Neural progenitor cell (in vitro differentiated cells): ENCODE measurements around the gene RASL10A.

Experiments used
- CTCF ChIP-seq: fragments of 200-600 bp; sonication (generic); IDR thresholded peaks from 2 replicates; pipeline ENCODE4 v1.5.1; 2017; ENCODE audit warnings: antibody characterized with exemption, mild to moderate bottlenecking
- EZH2 ChIP-seq: fragments of 200-600 bp; sonication (generic); IDR thresholded peaks from 2 replicates; pipeline ENCODE4 v1.6.1; 2017; ENCODE audit warnings: antibody characterized with exemption, mild to moderate bottlenecking, moderate library complexity
- EZH2phosphoT487 ChIP-seq: fragments of 200-600 bp; sonication (generic); IDR thresholded peaks from 2 replicates; pipeline ENCODE4 v1.6.1; 2017; ENCODE audit warnings: antibody characterized with exemption

GRCh38 chr22:29328055-29328454 lies 12.6 kb upstream of the RASL10A start:
- no peak for TF ChIP-seq CTCF
- TF ChIP-seq EZH2: no peak
- TF ChIP-seq EZH2phosphoT487: no peak
